ENCODE results near the gene LRRN1. TPM values are rescaled to one million over a fixed set of nuclear protein-coding genes. Genes with fewer than 3 reads are reported as not detected.

Gene LRRN1
- total RNA-seq (1 to 10 TPM in 3 of 5 donors, under 1 TPM in 2; 0.20 to 7.8 (median 1.2) TPM), total RNA-seq (0 to 8.2 (median 1.6) reads per million in 29 experiments)
- 0.22 TPM for total RNA-seq (2013)

DNA sequence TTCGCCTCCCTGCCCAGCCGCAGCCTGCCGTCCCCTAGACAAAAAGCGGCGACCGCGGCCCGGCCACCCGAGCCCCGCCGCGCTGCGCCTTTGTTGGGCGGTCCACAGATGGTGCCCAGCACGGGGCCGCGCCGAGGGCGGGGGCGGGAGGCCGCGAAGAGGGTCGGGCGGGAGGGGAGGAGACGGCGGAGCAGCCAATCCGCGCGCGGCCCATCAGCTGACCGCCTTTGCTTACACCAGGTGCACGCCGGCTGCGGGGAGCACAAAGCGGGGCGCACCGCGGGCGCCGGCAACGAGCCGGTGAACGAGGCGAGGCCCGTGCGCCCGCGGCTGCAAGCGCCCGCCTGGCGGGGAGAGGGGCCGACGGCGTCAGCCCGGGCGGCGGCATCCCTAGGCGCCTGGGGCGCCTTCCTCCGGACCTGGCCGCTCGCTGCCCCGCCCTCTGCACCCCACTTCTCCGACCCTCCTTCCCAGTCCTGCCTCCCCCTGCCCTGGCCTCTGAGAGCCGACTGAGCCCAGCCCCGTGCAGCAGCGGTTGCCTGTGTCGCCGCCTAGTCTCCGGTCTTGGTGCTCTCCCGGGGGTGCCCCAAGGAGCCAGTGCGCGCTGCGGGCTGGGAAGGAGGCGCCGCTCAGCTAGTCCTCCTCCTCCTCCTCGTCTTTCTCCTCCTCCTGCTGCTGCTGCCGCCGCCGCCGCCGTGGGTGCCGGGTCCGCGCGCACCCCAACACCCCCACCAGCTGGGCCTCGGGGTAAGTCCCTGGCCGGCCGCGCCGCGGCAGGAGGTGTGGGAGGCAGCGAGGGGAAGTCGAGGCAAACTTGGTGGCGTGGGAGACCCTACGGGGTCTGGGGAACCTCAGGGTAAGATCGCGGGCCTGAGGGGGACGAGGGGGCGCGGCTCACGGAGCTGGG, at the start of gene LRRN1:
Gene LRRN1 (plus strand): TSS at position 259 of the 907 bp plus-strand sequence. CDS start 45,211 bp downstream, outside the sequence.
- ATAC-seq (replicated peaks in 1 of 4) (peak; percentile 73 to 81 (median 74)), DNase-seq (peak in 24 of 35 experiments; percentile 4 to 69 (median 18))
- CTCF ChIA-PET: no interaction called here
- Histone ChIP-seq H3K27me3 (replicated peaks in 1 of 2; ENCODE audit: control insufficient read depth in 2 of 2, extremely low read depth in 1 of 2, insufficient read depth in 2 of 2, low read length in 1 of 2) (peaks cover 0 to 32% of the 10 kb centered on the region in 2 experiments), H3K36me3 (ENCODE audit: control insufficient read depth in 2 of 2, extremely low read depth in 1 of 2, insufficient read depth in 1 of 2, low read length in 1 of 2) (no peaks in the 10 kb centered on the region), H3K27ac (ENCODE audit: low read length) (no peak within 1 kb of the TSS), H3K9me3 (no peaks in the 10 kb centered on the region), H3K4me3 (ENCODE audit: control insufficient read depth in 1 of 2, extremely low read depth in 1 of 2, low read length in 1 of 2) (peak within 1 kb of the TSS; percentile 41 to 89), H3K4me1 (ENCODE audit: control insufficient read depth in 1 of 2, extremely low read depth in 1 of 2, insufficient read depth in 2 of 2, low read length in 2 of 2) (peaks cover 2 to 18% of the 10 kb centered on the region in 2 experiments)
- Mint-ChIP-seq H3K27ac (peak within 1 kb of the TSS; percentile 57 to 87), H3K9me3 (peaks cover 0 to 3% (median 0%) of the 10 kb centered on the region in 3 donors), H3K4me3 (peak within 1 kb of the TSS; percentile 80 to 92 (median 85)), H3K27me3 (peaks cover 18 to 43% of the 10 kb centered on the region in 2 donors), H3K36me3 (no peaks in the 10 kb centered on the region), H3K4me1 (peaks cover 11 to 25% (median 20%) of the 10 kb centered on the region in 3 donors)
- POLR2A ChIA-PET: interaction anchor here in 1 of 2 donors (0.7 kb wide), 1 partner anchor 1352 kb away, joined by 5 read pairs; no protein-coding TSS in a partner anchor
- under 1% methylated on average over 81 of the region's 102 CpGs for WGBS (ENCODE audit: insufficient coverage)

DNA sequence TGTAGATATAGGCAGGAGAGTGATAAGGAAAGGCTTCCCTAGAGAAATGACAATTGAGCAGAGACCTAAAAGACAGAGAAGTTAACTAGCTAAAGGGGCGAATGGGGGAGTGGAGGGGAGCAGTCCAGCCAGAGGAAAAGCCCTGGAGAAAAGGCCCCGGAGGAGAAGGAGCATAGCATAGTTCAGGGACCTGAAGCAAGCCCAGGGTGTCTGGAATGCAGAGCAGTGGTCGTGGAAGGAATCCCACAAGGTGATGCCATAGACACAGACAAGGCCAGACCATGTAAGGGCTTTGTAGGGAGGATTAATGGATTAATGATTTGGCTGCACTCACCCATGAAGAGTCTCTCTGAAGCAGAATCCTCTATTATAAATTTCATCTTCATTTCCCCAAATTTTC, 45.8 kb upstream of the LRRN1 start:
- ATAC-seq (replicated peaks in 1 of 4): no peak
- no peaks in the 10 kb centered on the region for H3K9me3 Mint-ChIP-seq
- Histone ChIP-seq H3K27ac (ENCODE audit: low read length) (no peak overlapping the region), H3K36me3 (ENCODE audit: control insufficient read depth in 2 of 2, extremely low read depth in 1 of 2, insufficient read depth in 1 of 2, low read length in 1 of 2) (no peaks in the 10 kb centered on the region), H3K4me1 (ENCODE audit: control insufficient read depth in 1 of 2, extremely low read depth in 1 of 2, insufficient read depth in 2 of 2, low read length in 2 of 2) (no peaks in the 10 kb centered on the region), H3K4me3 (ENCODE audit: control insufficient read depth in 1 of 2, extremely low read depth in 1 of 2, low read length in 1 of 2) (no peak overlapping the region), H3K9me3 (no peaks in the 10 kb centered on the region), H3K27me3 (replicated peaks in 1 of 2; ENCODE audit: control insufficient read depth in 2 of 2, extremely low read depth in 1 of 2, insufficient read depth in 2 of 2, low read length in 1 of 2) (no peaks in the 10 kb centered on the region)
- no peaks in the 10 kb centered on the region for H3K4me1 Mint-ChIP-seq
- ChIA-PET POLR2A (interaction anchor here in 1 of 2 donors (0.5 kb wide), 1 partner anchor 26 kb away, joined by 5 read pairs; no protein-coding TSS in a partner anchor), CTCF (no interaction called here)
- 29% methylated on average over 2 of the region's 3 CpGs for WGBS (ENCODE audit: insufficient coverage)
- DNase-seq: no peak
- no peaks in the 10 kb centered on the region for H3K27me3 Mint-ChIP-seq
- H3K27ac Mint-ChIP-seq: no peak overlapping the region
- no peaks in the 10 kb centered on the region for H3K36me3 Mint-ChIP-seq
- no peak overlapping the region for H3K4me3 Mint-ChIP-seq

DNA sequence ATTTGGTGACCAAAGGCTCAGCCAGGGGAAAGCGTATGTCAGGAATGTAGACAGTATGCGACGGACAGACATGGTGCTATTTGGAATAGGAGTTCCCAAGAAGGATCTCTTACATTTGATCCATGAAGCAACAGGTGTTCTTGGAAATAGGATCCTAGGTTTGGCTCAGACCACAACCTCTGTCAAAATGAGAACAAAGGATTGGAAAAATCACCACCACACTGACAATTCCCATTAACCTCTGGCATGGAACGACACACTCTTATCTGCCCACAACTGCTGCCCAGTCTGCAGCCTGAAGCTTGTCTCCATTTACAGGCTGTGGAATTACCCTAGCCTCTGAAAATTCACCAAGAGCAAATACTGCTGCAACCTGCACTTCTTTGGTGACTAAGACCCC, 33.6 kb upstream of the LRRN1 start:
- ATAC-seq (replicated peaks in 1 of 4) (no peak), DNase-seq (no peak)
- Mint-ChIP-seq H3K9me3 (no peaks in the 10 kb centered on the region), H3K27me3 (no peaks in the 10 kb centered on the region), H3K27ac (no peak overlapping the region), H3K4me1 (no peaks in the 10 kb centered on the region), H3K36me3 (no peaks in the 10 kb centered on the region), H3K4me3 (no peak overlapping the region)
- POLR2A ChIA-PET: no interaction called here
- Histone ChIP-seq H3K27ac (ENCODE audit: low read length) (no peak overlapping the region), H3K9me3 (no peaks in the 10 kb centered on the region), H3K4me1 (ENCODE audit: control insufficient read depth in 1 of 2, extremely low read depth in 1 of 2, insufficient read depth in 2 of 2, low read length in 2 of 2) (no peaks in the 10 kb centered on the region), H3K27me3 (replicated peaks in 1 of 2; ENCODE audit: control insufficient read depth in 2 of 2, extremely low read depth in 1 of 2, insufficient read depth in 2 of 2, low read length in 1 of 2) (no peaks in the 10 kb centered on the region), H3K4me3 (ENCODE audit: control insufficient read depth in 1 of 2, extremely low read depth in 1 of 2, low read length in 1 of 2) (no peak overlapping the region), H3K36me3 (ENCODE audit: control insufficient read depth in 2 of 2, extremely low read depth in 1 of 2, insufficient read depth in 1 of 2, low read length in 1 of 2) (no peaks in the 10 kb centered on the region)
- 85% methylated on average over 4 of the region's 4 CpGs for WGBS (ENCODE audit: insufficient coverage)
- CTCF ChIA-PET: no interaction called here

DNA sequence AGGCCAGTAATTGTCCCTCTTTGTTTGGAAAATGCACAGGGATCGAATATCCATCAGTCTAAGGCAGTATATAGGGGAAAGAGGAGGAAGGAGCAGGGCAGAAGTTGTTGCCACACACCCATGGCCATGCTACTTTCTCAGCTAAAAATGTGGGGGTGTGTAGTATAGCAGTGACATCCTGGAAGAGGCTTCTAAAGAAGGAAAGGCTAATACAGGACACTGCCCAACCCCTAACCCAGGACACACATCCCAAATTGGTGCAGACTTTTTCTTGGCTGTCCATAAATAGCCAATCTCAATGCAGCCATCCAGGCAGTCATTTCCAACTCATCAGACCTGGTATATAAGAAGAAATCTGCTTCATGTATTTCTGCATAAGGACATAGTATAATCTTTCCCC, 33.1 kb upstream of the LRRN1 start:
- H3K27ac ChIP-seq (ENCODE audit: low read length): no peak overlapping the region
- H3K27me3 ChIP-seq (replicated peaks in 1 of 2; ENCODE audit: control insufficient read depth in 2 of 2, extremely low read depth in 1 of 2, insufficient read depth in 2 of 2, low read length in 1 of 2): no peaks in the 10 kb centered on the region
- no peaks in the 10 kb centered on the region for H3K9me3 ChIP-seq
- Mint-ChIP-seq H3K27ac (no peak overlapping the region), H3K4me1 (no peaks in the 10 kb centered on the region), H3K27me3 (no peaks in the 10 kb centered on the region), H3K4me3 (no peak overlapping the region), H3K9me3 (no peaks in the 10 kb centered on the region), H3K36me3 (no peaks in the 10 kb centered on the region)
- H3K4me3 ChIP-seq (ENCODE audit: control insufficient read depth in 1 of 2, extremely low read depth in 1 of 2, low read length in 1 of 2): no peak overlapping the region
- H3K36me3 ChIP-seq (ENCODE audit: control insufficient read depth in 2 of 2, extremely low read depth in 1 of 2, insufficient read depth in 1 of 2, low read length in 1 of 2): no peaks in the 10 kb centered on the region
- no CpG with 5 or more reads among the region's 1 CpG for WGBS (ENCODE audit: insufficient coverage)
- ChIA-PET CTCF (no interaction called here), POLR2A (no interaction called here)
- no peak for ATAC-seq (replicated peaks in 1 of 4)
- no peak for DNase-seq
- H3K4me1 ChIP-seq (ENCODE audit: control insufficient read depth in 1 of 2, extremely low read depth in 1 of 2, insufficient read depth in 2 of 2, low read length in 2 of 2): no peaks in the 10 kb centered on the region

DNA sequence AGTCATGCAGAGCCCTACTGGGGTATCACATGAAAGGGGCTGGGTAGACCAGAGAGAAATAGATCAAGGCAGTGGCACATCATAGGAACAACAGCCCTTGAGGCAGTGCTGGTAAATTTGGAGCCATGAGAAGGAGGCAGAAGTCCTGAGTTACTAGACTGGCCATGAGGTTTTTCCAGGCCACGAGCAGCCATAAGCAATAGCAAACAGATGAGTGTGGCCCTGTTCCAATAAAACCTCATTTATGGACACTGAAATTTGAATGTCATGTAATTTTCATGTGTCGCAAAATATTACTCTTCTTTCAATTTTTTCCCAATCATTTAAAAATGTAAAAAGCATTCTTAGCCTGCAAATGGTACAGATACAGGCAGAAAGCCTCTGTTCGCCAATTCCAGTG, 28.1 kb upstream of the LRRN1 start:
- no peak for ATAC-seq (replicated peaks in 1 of 4)
- no peaks in the 10 kb centered on the region for H3K27me3 Mint-ChIP-seq
- H3K4me1 Mint-ChIP-seq: no peaks in the 10 kb centered on the region
- Histone ChIP-seq H3K4me1 (ENCODE audit: control insufficient read depth in 1 of 2, extremely low read depth in 1 of 2, insufficient read depth in 2 of 2, low read length in 2 of 2) (no peaks in the 10 kb centered on the region), H3K27me3 (replicated peaks in 1 of 2; ENCODE audit: control insufficient read depth in 2 of 2, extremely low read depth in 1 of 2, insufficient read depth in 2 of 2, low read length in 1 of 2) (no peaks in the 10 kb centered on the region), H3K27ac (ENCODE audit: low read length) (no peak overlapping the region), H3K36me3 (ENCODE audit: control insufficient read depth in 2 of 2, extremely low read depth in 1 of 2, insufficient read depth in 1 of 2, low read length in 1 of 2) (no peaks in the 10 kb centered on the region), H3K9me3 (no peaks in the 10 kb centered on the region), H3K4me3 (ENCODE audit: control insufficient read depth in 1 of 2, extremely low read depth in 1 of 2, low read length in 1 of 2) (no peak overlapping the region)
- H3K4me3 Mint-ChIP-seq: no peak overlapping the region
- CTCF ChIA-PET: no interaction called here
- no CpG with 5 or more reads among the region's 3 CpGs for WGBS (ENCODE audit: insufficient coverage)
- no peak for DNase-seq
- POLR2A ChIA-PET: no interaction called here
- H3K36me3 Mint-ChIP-seq: peaks cover 3% of the 10 kb centered on the region
- H3K27ac Mint-ChIP-seq: no peak overlapping the region
- peaks cover 3 to 11% (median 4%) of the 10 kb centered on the region in 3 donors for H3K9me3 Mint-ChIP-seq

DNA sequence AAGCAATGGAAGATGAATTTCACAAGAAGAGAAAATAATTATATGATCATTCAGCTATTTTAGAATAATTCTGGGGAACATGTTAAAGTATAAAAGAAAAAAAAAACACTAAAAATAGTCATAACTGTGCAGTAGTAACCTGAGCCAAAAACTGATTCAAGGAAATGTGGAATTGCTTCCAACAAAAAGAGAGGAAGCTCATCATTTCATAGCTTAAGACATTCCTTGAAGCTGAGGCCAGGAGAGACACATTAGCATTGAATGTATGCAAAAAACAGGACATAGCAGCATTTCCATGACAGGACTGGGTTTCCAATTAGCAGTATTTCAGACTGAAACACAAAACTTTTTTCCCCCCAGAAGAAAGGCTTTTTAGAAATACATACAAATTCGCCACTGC, 27.7 kb upstream of the LRRN1 start:
- Histone ChIP-seq H3K27me3 (replicated peaks in 1 of 2; ENCODE audit: control insufficient read depth in 2 of 2, extremely low read depth in 1 of 2, insufficient read depth in 2 of 2, low read length in 1 of 2) (no peaks in the 10 kb centered on the region), H3K9me3 (no peaks in the 10 kb centered on the region), H3K27ac (ENCODE audit: low read length) (no peak overlapping the region), H3K4me1 (ENCODE audit: control insufficient read depth in 1 of 2, extremely low read depth in 1 of 2, insufficient read depth in 2 of 2, low read length in 2 of 2) (no peaks in the 10 kb centered on the region), H3K36me3 (ENCODE audit: control insufficient read depth in 2 of 2, extremely low read depth in 1 of 2, insufficient read depth in 1 of 2, low read length in 1 of 2) (no peaks in the 10 kb centered on the region), H3K4me3 (ENCODE audit: control insufficient read depth in 1 of 2, extremely low read depth in 1 of 2, low read length in 1 of 2) (no peak overlapping the region)
- no CpG with 5 or more reads among the region's 1 CpG for WGBS (ENCODE audit: insufficient coverage)
- ChIA-PET CTCF (no interaction called here), POLR2A (no interaction called here)
- Mint-ChIP-seq H3K27ac (no peak overlapping the region), H3K36me3 (peaks cover 5% of the 10 kb centered on the region), H3K27me3 (no peaks in the 10 kb centered on the region), H3K4me3 (no peak overlapping the region), H3K4me1 (no peaks in the 10 kb centered on the region), H3K9me3 (peaks cover 3 to 12% (median 4%) of the 10 kb centered on the region in 3 donors)
- ATAC-seq (replicated peaks in 1 of 4): no peak
- no peak for DNase-seq

Data from T-cell (primary cell).